GM12878 (cell line): Measurements from ENCODE around the gene FHIP1A. TPM values are rescaled to one million over a fixed set of nuclear protein-coding genes. Genes with fewer than 3 reads are reported as not detected.
"Not testable (repeated sequence)": the region's sequence is repeated elsewhere in the genome, so short reads cannot be mapped to it uniquely, and the experiment has no call there.

Source experiments
- ATAC-seq: fragments of 200-7000 bp; cut with Tn5 transposase; 3 replicates; pipeline ENCODE4 v1.9.1; 2020; ENCODE audit warnings: mild to moderate bottlenecking, moderate library complexity
- BruUV-seq: library from RNA; stranded (reverse); fragments of 400-500 nt; replicated peaks from 2 replicates; lab custom pipeline; 2021; lab: Mats Ljungman, UMichigan
- CTCF ChIA-PET: fragments of 300-600 bp; sonication (Branson Sonifier 250); formaldehyde crosslinking; extraction: SDS; loops from one replicate; lab custom pipeline; 2021; ENCODE audit warnings: inconsistent platforms; lab: Yijun Ruan, JAX
- POLR2A ChIA-PET: fragments of 350-600 bp; formaldehyde crosslinking; extraction: SDS; loops from one replicate; lab custom pipeline; 2021; ENCODE audit warnings: inconsistent platforms; lab: Charles Lee
- RAD21 ChIA-PET: fragments of 300-600 bp; sonication (Branson Sonifier 250); formaldehyde crosslinking; loops from one replicate; lab custom pipeline; 2023; ENCODE audit warnings: antibody characterized with exemption; ENCODE audit not compliant: unreplicated experiment; lab: Charles Lee
- SMC1A ChIA-PET: fragments of 300-600 bp; sonication (Branson Sonifier 250); formaldehyde crosslinking; loops from one replicate; lab custom pipeline; 2023; ENCODE audit not compliant: unreplicated experiment, uncharacterized antibody; lab: Charles Lee
- DNase-seq: peaks from one replicate; pipeline ENCODE4 v3.0.0-alpha.2; 2011; ENCODE audit warnings: low read depth, low spot score
- FAIRE-seq: peaks from 3 replicates; lab custom pipeline; 2011; peaks lifted over from hg19 to GRCh38; lab: Jason Lieb, UNC
- H2AFZ ChIP-seq: 2 replicates; pipeline ENCODE4 v1.6.0; 2011; ENCODE audit warnings: low read depth, low read length, control low read depth; ENCODE audit not compliant: control insufficient read depth
- H3K27ac ChIP-seq: 2 replicates; pipeline ENCODE4 v1.5.1; 2011; ENCODE audit warnings: control low read depth; ENCODE audit not compliant: control insufficient read depth, insufficient read depth
- H3K27me3 ChIP-seq, 2 experiments: replicated peaks in 1 of 2; 2 replicates each; pipeline versions ENCODE4 v1.6.0 to v1.6.1; 2011; ENCODE audit warnings: low read length in 1 of 2; ENCODE audit not compliant: control insufficient read depth in 2 of 2, insufficient read depth in 2 of 2
- H3K36me3 ChIP-seq, 2 experiments: 2 replicates each; pipeline ENCODE4 v1.5.1; 2011; ENCODE audit warnings: low read length in 1 of 2; ENCODE audit not compliant: control insufficient read depth in 2 of 2, insufficient read depth in 2 of 2
- H3K4me1 ChIP-seq: 2 replicates; pipeline ENCODE4 v1.6.1; 2011; ENCODE audit warnings: mild to moderate bottlenecking, low read length, moderate library complexity, mixed read lengths; ENCODE audit not compliant: control insufficient read depth, insufficient read depth
- H3K4me2 ChIP-seq: 2 replicates; pipeline ENCODE4 v1.6.0; 2011; ENCODE audit warnings: control low read depth; ENCODE audit not compliant: control insufficient read depth, insufficient read depth
- H3K4me3 ChIP-seq: fragments of 200-600 bp; sonication (generic); 2 replicates; pipeline ENCODE4 v1.5.1; 2016
- H3K79me2 ChIP-seq: 2 replicates; pipeline ENCODE4 v1.6.0; 2011; ENCODE audit warnings: low read length; ENCODE audit not compliant: control insufficient read depth, insufficient read depth
- H3K9ac ChIP-seq: 2 replicates; pipeline ENCODE4 v1.8.0; 2011; ENCODE audit warnings: low read length, control low read depth, mixed read lengths; ENCODE audit not compliant: control insufficient read depth, insufficient read depth
- H3K9me3 ChIP-seq: replicated peaks from 3 replicates; pipeline ENCODE4 v1.5.1; 2011; ENCODE audit warnings: mild to moderate bottlenecking, low read length; ENCODE audit not compliant: control insufficient read depth, insufficient read depth
- H4K20me1 ChIP-seq: 2 replicates; pipeline ENCODE4 v1.6.0; 2011; ENCODE audit not compliant: control insufficient read depth, insufficient read depth
- BCL3 ChIP-seq: IDR thresholded peaks from 2 replicates; pipeline ENCODE4 v1.6.1; 2011; ENCODE audit warnings: borderline replicate concordance, low read depth, mild to moderate bottlenecking, moderate library complexity, low read length; ENCODE audit not compliant: insufficient read depth, poor library complexity, severe bottlenecking
- CREM ChIP-seq: IDR thresholded peaks from 2 replicates; pipeline ENCODE4 v1.6.1; 2014; ENCODE audit warnings: antibody characterized with exemption, low read depth
- FOS ChIP-seq: IDR thresholded peaks from 3 replicates; pipeline ENCODE4 v1.6.1; 2011; ENCODE audit warnings: borderline replicate concordance; ENCODE audit not compliant: insufficient read length; ENCODE audit errors: extremely low read depth
- IKZF1 ChIP-seq: fragments of 450-650 bp; conservative IDR thresholded peaks from 2 replicates; pipeline ENCODE4 v1.6.1; 2017; ENCODE audit warnings: antibody characterized with exemption, mild to moderate bottlenecking
- JUNB ChIP-seq: IDR thresholded peaks from 2 replicates; pipeline ENCODE4 v1.6.1; 2016; ENCODE audit warnings: antibody characterized with exemption, mild to moderate bottlenecking
- JUND ChIP-seq: IDR thresholded peaks from 2 replicates; pipeline ENCODE4 v1.6.1; 2012; ENCODE audit warnings: low read depth, mild to moderate bottlenecking, low read length, improper control_type of control experiment, moderate library complexity
- NFXL1 ChIP-seq: fragments of 450-650 bp; IDR thresholded peaks from 2 replicates; pipeline ENCODE4 v1.6.1; 2017; ENCODE audit warnings: antibody characterized with exemption, mild to moderate bottlenecking, borderline replicate concordance
- POU2F2 ChIP-seq: IDR thresholded peaks from 3 replicates; pipeline ENCODE4 v1.6.1; 2011; ENCODE audit warnings: low read depth, mild to moderate bottlenecking, low read length, borderline replicate concordance
- SREBF1 ChIP-seq: IDR thresholded peaks from 2 replicates; pipeline ENCODE4 v1.6.1; 2012; ENCODE audit warnings: mild to moderate bottlenecking, low read length
- TCF7 ChIP-seq: IDR thresholded peaks from 2 replicates; pipeline ENCODE4 v1.6.1; 2014; ENCODE audit warnings: antibody characterized with exemption, borderline replicate concordance
- WGBS: methylation state at CpG from one replicate; pipeline ENCODE4 v1.1.6; 2016; ENCODE audit warnings: low lambda C conversion rate; ENCODE audit not compliant: insufficient replicate concordance, insufficient coverage; ENCODE audit errors: missing lambda C conversion rate; 5-methylcytosine and 5-hydroxymethylcytosine counted together
- in situ Hi-C: fragments of 300-500 bp; cut with MboI; formaldehyde crosslinking; loops from 9 replicates; pipeline ENCODE4 v1.14.3; 2018; ENCODE audit warnings: mixed read lengths
- intact Hi-C: fragments of 100-400 bp; cut with micrococcal nuclease; formaldehyde crosslinking; loops from one replicate; pipeline ENCODE4 v1.14.2; 2022; ENCODE audit not compliant: unreplicated experiment
- polyA plus RNA-seq, 11 experiments: library from polyadenylated mRNA; depleted of rRNA in 4 of 11; unstranded in 6 of 11; stranded (reverse) in 5 of 11; fragments of >200 nt; fragmentation: Nextera tagmentation in 4 of 11; fragmentation: Illumina TruSeq in 1 of 11; extraction: Ambion mirVana in 4 of 11; extraction: Trizol in 1 of 11; gene quantifications; 1 replicate in 1 of 11; 2 replicates in 10 of 11; pipeline versions ENCODE4 v1.2.1 to v1.2.3, GENCODE V29; 2011 to 2016; ENCODE audit warnings: inconsistent platforms in 2 of 11, missing spikeins in 2 of 11, low read depth in 1 of 11
- total RNA-seq, 4 experiments: library from RNA; depleted of rRNA in 3 of 4; stranded (reverse); fragments of >200 nt in 3 of 4; fragmentation: Illumina TruSeq in 1 of 4; extraction: Trizol in 1 of 4; gene quantifications; 2 replicates each; pipeline versions ENCODE4 v1.2.1 to v1.2.3, GENCODE V29; 2013 to 2021
- TF ChIP-seq, protein P1 (sequence below): fragments of 450-650 bp; IDR thresholded peaks from 2 replicates; pipeline ENCODE4 v1.6.1; 2017; ENCODE audit warnings: low read depth, mild to moderate bottlenecking, moderate library complexity
- TF ChIP-seq, protein P2 (sequence below): fragments of 450-650 bp; formaldehyde crosslinking; IDR thresholded peaks from 2 replicates; pipeline ENCODE4 v1.4.0; 2020; ENCODE audit warnings: mild to moderate bottlenecking, moderate library complexity

FHIP1A gene
- total and polyA plus RNA-seq, 10 of the 15 experiments (the other 5 are each of a cell fraction or from before 2014, with no cell fraction given) = 0.02 to 5.5 (median 0.13) TPM; not detected in 1

DNA sequence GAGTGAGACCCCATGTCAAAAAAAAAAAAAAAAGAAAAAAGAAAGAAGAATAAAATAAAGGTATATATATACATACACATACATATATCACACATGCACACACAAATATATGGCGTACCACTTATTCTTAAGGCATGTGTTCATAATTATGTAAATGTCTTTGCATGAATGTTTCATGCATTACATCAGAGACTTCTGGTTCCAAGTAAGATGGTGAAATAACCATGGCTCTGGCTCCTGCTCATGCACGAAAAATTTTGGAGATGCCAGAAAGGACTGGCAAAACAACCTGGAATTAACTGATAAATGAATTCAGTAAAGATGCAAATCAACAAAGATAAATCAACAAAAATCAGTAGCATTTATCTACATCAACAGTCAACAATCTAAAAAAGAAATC lies 19.7 kb upstream of the FHIP1A start:
- H3K79me2 ChIP-seq = no peaks in the 10 kb centered on the region
- FAIRE-seq (no peak), DNase-seq (no peak), ATAC-seq (no peak)
- CTCF ChIA-PET = no interaction called here
- TF ChIP-seq POU2F2 = no peak
- TF ChIP-seq, protein P1, sequence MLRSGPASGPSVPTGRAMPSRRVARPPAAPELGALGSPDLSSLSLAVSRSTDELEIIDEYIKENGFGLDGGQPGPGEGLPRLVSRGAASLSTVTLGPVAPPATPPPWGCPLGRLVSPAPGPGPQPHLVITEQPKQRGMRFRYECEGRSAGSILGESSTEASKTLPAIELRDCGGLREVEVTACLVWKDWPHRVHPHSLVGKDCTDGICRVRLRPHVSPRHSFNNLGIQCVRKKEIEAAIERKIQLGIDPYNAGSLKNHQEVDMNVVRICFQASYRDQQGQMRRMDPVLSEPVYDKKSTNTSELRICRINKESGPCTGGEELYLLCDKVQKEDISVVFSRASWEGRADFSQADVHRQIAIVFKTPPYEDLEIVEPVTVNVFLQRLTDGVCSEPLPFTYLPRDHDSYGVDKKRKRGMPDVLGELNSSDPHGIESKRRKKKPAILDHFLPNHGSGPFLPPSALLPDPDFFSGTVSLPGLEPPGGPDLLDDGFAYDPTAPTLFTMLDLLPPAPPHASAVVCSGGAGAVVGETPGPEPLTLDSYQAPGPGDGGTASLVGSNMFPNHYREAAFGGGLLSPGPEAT = no peak
- no peak for TF ChIP-seq BCL3
- no peak for TF ChIP-seq SREBF1
- no peak for TF ChIP-seq JUND
- no peak for TF ChIP-seq FOS
- TF ChIP-seq IKZF1 = no peak
- TF ChIP-seq NFXL1 = no peak
- TF ChIP-seq JUNB = no peak
- TF ChIP-seq CREM = no peak
- TF ChIP-seq, protein P2, sequence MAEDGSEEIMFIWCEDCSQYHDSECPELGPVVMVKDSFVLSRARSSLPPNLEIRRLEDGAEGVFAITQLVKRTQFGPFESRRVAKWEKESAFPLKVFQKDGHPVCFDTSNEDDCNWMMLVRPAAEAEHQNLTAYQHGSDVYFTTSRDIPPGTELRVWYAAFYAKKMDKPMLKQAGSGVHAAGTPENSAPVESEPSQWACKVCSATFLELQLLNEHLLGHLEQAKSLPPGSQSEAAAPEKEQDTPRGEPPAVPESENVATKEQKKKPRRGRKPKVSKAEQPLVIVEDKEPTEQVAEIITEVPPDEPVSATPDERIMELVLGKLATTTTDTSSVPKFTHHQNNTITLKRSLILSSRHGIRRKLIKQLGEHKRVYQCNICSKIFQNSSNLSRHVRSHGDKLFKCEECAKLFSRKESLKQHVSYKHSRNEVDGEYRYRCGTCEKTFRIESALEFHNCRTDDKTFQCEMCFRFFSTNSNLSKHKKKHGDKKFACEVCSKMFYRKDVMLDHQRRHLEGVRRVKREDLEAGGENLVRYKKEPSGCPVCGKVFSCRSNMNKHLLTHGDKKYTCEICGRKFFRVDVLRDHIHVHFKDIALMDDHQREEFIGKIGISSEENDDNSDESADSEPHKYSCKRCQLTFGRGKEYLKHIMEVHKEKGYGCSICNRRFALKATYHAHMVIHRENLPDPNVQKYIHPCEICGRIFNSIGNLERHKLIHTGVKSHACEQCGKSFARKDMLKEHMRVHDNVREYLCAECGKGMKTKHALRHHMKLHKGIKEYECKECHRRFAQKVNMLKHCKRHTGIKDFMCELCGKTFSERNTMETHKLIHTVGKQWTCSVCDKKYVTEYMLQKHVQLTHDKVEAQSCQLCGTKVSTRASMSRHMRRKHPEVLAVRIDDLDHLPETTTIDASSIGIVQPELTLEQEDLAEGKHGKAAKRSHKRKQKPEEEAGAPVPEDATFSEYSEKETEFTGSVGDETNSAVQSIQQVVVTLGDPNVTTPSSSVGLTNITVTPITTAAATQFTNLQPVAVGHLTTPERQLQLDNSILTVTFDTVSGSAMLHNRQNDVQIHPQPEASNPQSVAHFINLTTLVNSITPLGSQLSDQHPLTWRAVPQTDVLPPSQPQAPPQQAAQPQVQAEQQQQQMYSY (CRISPR knock-in tag) = no peak
- no peak for TF ChIP-seq TCF7
- POLR2A ChIA-PET = interaction anchor here (0.7 kb wide), 1 partner anchor 275 kb away, joined by 4 read pairs; no protein-coding TSS in a partner anchor
- in situ Hi-C loops = no loop called here
- H2AFZ ChIP-seq = no peak overlapping the region
- H3K36me3 ChIP-seq = no peaks in the 10 kb centered on the region
- WGBS = 65% methylated on average over 2 of the region's 2 CpGs
- no peaks in the 10 kb centered on the region for H3K4me1 ChIP-seq
- H3K9ac ChIP-seq = no peak overlapping the region
- no peak overlapping the region for H3K4me3 ChIP-seq
- no TSS peak for BruUV-seq
- H3K27me3 ChIP-seq = no peaks in the 10 kb centered on the region
- SMC1A ChIA-PET = no interaction called here
- H3K9me3 ChIP-seq = no peaks in the 10 kb centered on the region
- no peaks in the 10 kb centered on the region for H4K20me1 ChIP-seq
- intact Hi-C loops = no loop called here
- H3K27ac ChIP-seq = no peak overlapping the region
- H3K4me2 ChIP-seq = no peak overlapping the region
- RAD21 ChIA-PET = no interaction called here

DNA sequence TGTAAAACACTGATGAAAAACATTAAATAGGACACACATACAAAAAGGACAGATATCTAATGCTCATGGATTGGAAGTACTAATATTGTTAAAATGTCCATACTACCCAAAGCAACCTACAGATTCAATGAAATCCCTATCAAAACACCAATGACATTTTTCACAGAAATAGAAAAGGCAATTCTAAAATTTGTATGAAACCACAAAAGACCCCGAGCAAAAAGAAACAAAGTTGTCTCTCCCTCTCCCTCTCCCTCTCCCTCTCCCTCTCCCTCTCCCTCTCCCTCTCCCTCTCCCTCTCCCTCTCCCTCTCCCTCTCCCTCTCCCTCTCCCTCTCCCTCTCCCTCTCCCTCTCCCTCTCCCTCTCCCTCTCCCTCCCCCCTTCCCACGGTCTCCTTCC lies 19.2 kb upstream of the FHIP1A start:
- H3K4me2 ChIP-seq, H4K20me1 ChIP-seq, POLR2A ChIA-PET, H3K27ac ChIP-seq, H3K36me3 ChIP-seq, SMC1A ChIA-PET, RAD21 ChIA-PET, H3K79me2 ChIP-seq, FAIRE-seq, H2AFZ ChIP-seq, H3K4me1 ChIP-seq, in situ Hi-C loops, intact Hi-C loops, DNase-seq, H3K27me3 ChIP-seq, H3K4me3 ChIP-seq, BruUV-seq, H3K9me3 ChIP-seq, CTCF ChIA-PET, ATAC-seq, H3K9ac ChIP-seq: not testable (repeated sequence)
- WGBS = no CpG with 5 or more reads among the region's 2 CpGs
